Activated CD8-positive, alpha-beta memory T cell treated with anti-CD3 and anti-CD28 coated beads for 24 hours (primary cell): ENCODE measurements around the gene ME3.

Experiments
- DNase-seq: peaks from one replicate; pipeline ENCODE4 v3.0.0-alpha.2; 2020

Gene ME3

GRCh38 chr11:86672007-86672621 is at the start of gene ME3:
ME3 (minus strand) TSS chr11:86672616.
- peak; percentile 69 for DNase-seq

GRCh38 chr11:86722006-86722405 is 49.6 kb upstream of the ME3 start:
- no peak for DNase-seq

- no peak for DNase-seq
Observed at GRCh38 chr11:86720546-86720945, 48.1 kb upstream of the ME3 start.

- no peak for DNase-seq
Observed at GRCh38 chr11:86719781-86720463, 47.5 kb upstream of the ME3 start.

- DNase-seq, result no peak
Observed at GRCh38 chr11:86718999-86719398, 46.6 kb upstream of the ME3 start.

- no peak for DNase-seq
Observed at GRCh38 chr11:86718521-86718920, 46.1 kb upstream of the ME3 start.

GRCh38 chr11:86717817-86718501 is 45.5 kb upstream of the ME3 start:
- no peak for DNase-seq

- no peak for DNase-seq
Observed at GRCh38 chr11:86715611-86716010, 43.2 kb upstream of the ME3 start.

- DNase-seq, result no peak
Observed at GRCh38 chr11:86713552-86713951, 41.1 kb upstream of the ME3 start.

GRCh38 chr11:86710936-86711335 is 38.5 kb upstream of the ME3 start:
- DNase-seq, result no peak

- DNase-seq, result no peak
Observed at GRCh38 chr11:86708669-86709068, 36.3 kb upstream of the ME3 start.

- no peak for DNase-seq
Observed at GRCh38 chr11:86706338-86707131, 34.1 kb upstream of the ME3 start.

GRCh38 chr11:86704710-86705109 is 32.3 kb upstream of the ME3 start:
- DNase-seq, result no peak

GRCh38 chr11:86703987-86704386 is 31.6 kb upstream of the ME3 start:
- no peak for DNase-seq

GRCh38 chr11:86702220-86702983 is 30.0 kb upstream of the ME3 start:
- DNase-seq, result no peak

- no peak for DNase-seq
Observed at GRCh38 chr11:86699040-86699791, 26.8 kb upstream of the ME3 start.

GRCh38 chr11:86698639-86699038 is 26.2 kb upstream of the ME3 start:
- DNase-seq, result no peak

GRCh38 chr11:86696451-86696850 is 24.0 kb upstream of the ME3 start:
- DNase-seq, result no peak

- no peak for DNase-seq
Observed at GRCh38 chr11:86696004-86696403, 23.6 kb upstream of the ME3 start.

GRCh38 chr11:86695373-86695772 is 23.0 kb upstream of the ME3 start:
- no peak for DNase-seq

- DNase-seq, result no peak
Observed at GRCh38 chr11:86693518-86693917, 21.1 kb upstream of the ME3 start.

- no peak for DNase-seq
Observed at GRCh38 chr11:86692746-86693145, 20.3 kb upstream of the ME3 start.
